GM03348 (cell line): ENCODE measurements around the gene REEP1.
"Not testable (repeated sequence)": the region's sequence is repeated elsewhere in the genome, so short reads cannot be mapped to it uniquely, and the experiment has no call there.

Experiments used
- DNase-seq: peaks from one replicate; pipeline ENCODE4 v3.0.0; 2012; ENCODE audit warnings: low spot score

The REEP1 gene

DNA sequence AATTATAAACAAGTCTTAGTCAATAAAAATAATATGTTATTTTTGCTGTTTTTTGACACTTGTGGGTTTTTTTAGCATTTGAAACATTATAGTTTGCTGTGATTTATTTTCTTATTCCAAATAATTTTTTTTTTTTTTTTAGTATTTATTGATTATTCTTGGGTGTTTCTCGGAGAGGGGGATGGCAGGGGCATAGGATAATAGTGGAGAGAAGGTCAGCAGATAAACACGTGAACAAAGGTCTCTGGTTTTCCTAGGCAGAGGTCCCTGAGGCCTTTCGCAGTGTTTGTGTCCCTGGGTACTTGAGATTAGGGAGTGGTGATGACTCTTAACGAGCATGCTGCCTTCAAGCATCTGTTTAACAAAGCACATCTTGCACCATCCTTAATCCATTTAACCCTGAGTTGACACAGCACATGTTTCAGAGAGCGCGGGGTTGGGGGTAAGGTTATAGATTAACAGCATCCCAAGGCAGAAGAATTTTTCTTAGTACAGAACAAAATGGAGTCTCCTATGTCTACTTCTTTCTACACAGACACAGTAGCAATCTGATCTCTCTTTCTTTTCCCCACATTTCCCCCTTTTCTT is 8.5 kb upstream of the REEP1 start:
- DNase-seq: not testable (repeated sequence)

- DNase-seq: no peak
Observed at GRCh38 chr2:86344404-86344803, 7.0 kb upstream of the REEP1 start.

DNA sequence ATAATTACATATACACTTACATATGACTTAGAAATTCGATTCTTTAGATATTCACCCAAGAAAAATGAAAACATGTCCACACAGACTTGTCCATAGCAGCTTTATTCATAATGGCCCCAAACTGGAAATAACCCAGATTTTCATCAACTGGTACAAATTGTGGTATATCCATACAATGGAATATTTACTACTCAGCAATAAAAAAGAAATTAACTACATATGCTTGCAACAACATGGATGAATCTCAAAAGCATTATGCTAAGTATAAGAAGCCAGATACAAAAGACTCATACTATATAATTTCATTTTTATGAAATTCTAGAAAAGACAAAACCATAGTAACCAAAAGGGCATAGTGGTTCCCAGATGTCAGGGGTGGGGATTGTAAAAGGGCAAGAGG is 5.1 kb upstream of the REEP1 start:
- no peak for DNase-seq

DNA sequence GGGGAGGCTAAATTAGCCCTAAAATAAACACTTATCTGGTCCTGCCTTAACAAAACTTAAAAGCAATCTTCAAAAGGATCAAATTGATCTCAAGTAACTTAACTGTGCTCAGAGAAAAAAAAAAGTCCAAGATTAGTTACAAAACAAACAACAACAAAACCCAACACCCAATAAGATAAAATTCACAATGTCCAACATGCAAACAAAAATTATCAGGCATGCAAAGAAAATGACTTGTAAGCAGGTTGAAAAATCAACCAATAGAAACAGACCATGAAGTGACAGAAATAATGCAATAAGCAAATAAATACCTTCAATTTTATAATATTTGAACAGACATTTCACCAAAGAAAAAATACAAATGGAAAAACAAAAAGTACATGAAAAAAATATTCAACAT is 4.0 kb upstream of the REEP1 start:
- no peak for DNase-seq

GRCh38 chr2:86338778-86339295 is 1.4 kb upstream of the REEP1 start:
- DNase-seq: no peak

GRCh38 chr2:86336675-86337243 is 667 bp downstream of the REEP1 start:
- DNase-seq: no peak

- no peak for DNase-seq
Observed at GRCh38 chr2:86335865-86336674, 1.4 kb downstream of the REEP1 start.

DNA sequence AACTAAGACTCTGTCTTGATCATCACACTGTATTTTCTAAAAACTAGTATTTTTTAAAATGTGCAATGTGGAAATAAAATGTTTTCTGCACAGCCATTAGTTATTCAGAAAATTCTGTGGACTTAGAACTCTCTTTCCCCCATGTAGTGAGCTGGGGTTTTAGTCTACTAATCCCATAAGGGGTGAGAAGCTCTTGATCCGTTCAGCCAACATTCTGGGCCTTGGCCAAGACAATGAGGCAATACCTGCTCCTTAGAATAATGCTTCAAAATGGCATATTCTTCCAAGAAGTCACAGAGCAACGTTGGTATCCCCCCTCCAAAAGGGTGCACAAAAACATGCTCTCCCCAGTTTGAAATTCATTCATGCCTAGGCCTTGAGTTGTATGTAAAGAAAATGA is 4.0 kb downstream of the REEP1 start:
- DNase-seq: no peak

DNA sequence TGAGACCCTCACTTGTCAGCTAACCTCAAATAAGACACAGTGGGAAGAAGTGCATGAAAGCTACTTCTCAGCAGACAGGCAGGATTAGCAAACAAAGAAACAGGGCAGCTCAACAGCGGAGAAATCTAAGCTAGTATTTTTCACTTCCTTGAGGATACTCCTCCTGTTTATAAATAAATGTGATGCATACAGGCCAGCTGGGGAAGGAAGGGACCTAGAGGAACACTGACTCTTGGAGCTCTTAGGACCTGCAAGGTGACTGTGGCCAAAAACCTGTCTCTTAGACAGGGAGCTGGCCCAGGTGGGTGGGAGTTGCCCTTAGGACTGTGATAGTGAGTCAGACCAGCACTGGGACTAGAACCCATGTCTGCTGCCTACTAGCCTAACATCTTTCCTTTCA is 4.8 kb downstream of the REEP1 start:
- no peak for DNase-seq

GRCh38 chr2:86331384-86331783 is 6.0 kb downstream of the REEP1 start:
- DNase-seq: no peak

GRCh38 chr2:86330001-86330400 is 7.4 kb downstream of the REEP1 start:
- no peak for DNase-seq

- DNase-seq: no peak
Observed at GRCh38 chr2:86323273-86324021, 14.0 kb downstream of the REEP1 start.

- no peak for DNase-seq
Observed at GRCh38 chr2:86319700-86320580, 17.5 kb downstream of the REEP1 start.

DNA sequence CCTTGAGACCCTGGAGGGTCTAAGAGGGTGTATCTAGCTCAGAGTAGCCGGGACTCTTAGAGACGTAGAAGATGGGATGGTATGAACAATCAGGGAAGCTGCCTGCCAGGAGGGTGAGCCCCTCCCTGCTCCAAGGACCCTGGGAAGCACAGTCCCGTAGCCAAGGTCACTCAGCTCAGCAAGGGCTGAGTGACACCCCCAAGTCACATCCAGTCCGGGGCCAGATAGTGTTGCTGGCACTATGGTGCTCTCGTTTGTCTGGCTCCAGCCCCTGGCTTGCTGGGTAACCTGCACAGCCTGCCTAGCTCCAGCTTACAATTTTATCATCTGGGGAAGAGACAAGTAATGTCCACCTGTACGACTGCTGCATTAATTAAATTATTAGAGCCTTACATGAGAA is 22.3 kb downstream of the REEP1 start:
- no peak for DNase-seq

DNA sequence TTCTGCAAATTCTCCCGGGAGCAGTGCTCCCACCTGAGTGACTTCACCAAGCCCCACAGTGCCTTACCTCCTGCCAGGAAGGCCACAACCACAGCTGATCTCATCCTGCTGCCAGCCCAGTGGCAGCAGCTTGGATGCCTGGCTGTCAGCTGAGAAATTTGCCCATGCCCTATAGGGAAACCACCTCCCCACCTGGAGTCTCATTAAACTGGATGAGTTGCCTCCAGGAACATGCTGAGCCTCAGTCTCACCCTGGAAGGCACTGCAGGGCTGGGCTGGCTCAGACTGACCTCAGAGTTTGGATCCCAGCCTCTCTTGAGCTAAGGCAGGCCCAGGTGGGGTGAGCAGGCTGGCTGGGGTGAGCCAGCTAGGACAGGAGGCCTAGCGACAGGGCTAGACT is 23.3 kb downstream of the REEP1 start:
- DNase-seq: no peak

- no peak for DNase-seq
Observed at GRCh38 chr2:86313341-86313740, 24.1 kb downstream of the REEP1 start.

- no peak for DNase-seq
Observed at GRCh38 chr2:86311879-86312278, 25.5 kb downstream of the REEP1 start.

- DNase-seq: no peak
Observed at GRCh38 chr2:86309966-86310365, 27.5 kb downstream of the REEP1 start.

DNA sequence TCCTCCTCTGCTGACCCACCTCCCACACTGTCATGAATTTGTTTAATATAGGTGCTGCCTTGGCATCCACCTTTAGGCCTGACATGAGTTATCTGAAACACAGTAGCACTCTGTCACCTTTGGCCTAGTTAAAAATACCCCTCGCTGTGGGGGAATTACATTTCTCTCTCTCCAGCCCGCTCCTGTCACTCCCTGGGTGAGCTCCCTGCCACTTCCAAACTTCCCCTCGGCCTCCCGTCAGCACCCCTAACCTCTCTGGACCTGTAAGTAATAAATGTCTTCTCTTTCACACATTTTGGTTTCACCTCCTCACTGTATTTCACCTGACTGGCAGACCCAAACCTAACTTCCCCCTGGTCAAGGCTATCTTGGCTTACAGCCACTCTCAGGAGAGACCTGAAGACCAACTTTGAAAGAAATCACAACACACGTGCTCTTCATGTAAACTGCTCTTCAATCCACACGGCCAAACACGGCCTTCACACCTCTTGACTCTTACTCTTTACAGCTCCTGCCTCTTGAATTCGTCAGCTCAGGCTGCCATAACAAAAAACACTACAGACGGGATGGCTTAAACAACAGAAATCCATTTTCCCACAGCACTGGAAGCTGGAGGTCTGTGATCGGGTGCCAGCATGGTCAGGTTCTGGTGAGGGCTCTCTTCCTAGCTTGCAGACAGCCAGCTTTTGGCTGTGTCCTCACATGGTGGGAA is 28.3 kb downstream of the REEP1 start:
- DNase-seq: no peak

DNA sequence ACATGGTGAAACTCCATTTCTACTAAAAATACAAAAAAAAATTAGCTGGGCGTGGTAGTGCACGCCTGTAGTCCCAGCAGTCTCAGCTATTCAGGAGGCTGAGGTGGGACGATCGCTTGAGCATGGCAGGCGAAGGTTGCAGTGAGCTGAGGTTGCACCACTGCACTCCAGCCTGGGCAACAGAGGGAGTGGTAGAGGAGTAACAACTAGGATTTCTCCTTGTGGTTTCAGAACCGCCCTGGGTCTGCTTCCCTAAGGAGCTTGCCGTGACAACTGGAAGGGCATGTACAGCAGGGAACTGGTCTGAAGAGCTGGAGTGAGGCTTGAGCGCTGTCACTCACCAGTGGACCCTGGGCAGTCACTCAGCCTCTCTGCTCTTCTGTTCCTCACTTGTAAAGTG is 29.1 kb downstream of the REEP1 start:
- no peak for DNase-seq

- no peak for DNase-seq
Observed at GRCh38 chr2:86307431-86307830, 30.0 kb downstream of the REEP1 start.
